NCI-H460 (cell line): Measurements from ENCODE around the gene ERVV-1. TPM values are rescaled to one million over a fixed set of nuclear protein-coding genes. Genes with fewer than 3 reads are reported as not detected.
"Not testable (repeated sequence)": the region's sequence is repeated elsewhere in the genome, so short reads cannot be mapped to it uniquely, and the experiment has no call there.

Experiments
- DNase-seq: peaks from one replicate; pipeline ENCODE4 v3.0.0-alpha.2; 2016; ENCODE audit warnings: low read depth; ENCODE audit errors: extremely low read depth
- polyA plus RNA-seq: library from polyadenylated mRNA; depleted of rRNA; stranded (reverse); fragments of >200 nt; gene quantifications from 2 replicates; pipeline ENCODE4 v1.2.3, GENCODE V29; 2014; cell fraction: nucleus; rRNA removed
- total RNA-seq: library from RNA; depleted of rRNA; stranded (reverse); fragments of >200 nt; shearing (Covaris generic); gene quantifications from 2 replicates; pipeline ENCODE4 v1.2.3, GENCODE V29; 2014; rRNA removed

The ERVV-1 gene
- not detected in 2 replicates for total RNA-seq
- not detected in 2 replicates for polyA plus RNA-seq

GRCh38 chr19:53013621-53014020 is at the start of gene ERVV-1:
Gene ERVV-1, plus strand, starts transcription at chr19:53013921. Its CDS starts 170 bp downstream, at chr19:53014091.
- DNase-seq: no peak

GRCh38 chr19:52967772-52968171 is 45.9 kb upstream of the ERVV-1 start:
- no peak for DNase-seq

- no peak for DNase-seq
Observed at GRCh38 chr19:52981329-52981728, 32.4 kb upstream of the ERVV-1 start.

GRCh38 chr19:52983167-52983566 is 30.6 kb upstream of the ERVV-1 start:
- not testable (repeated sequence) for DNase-seq

- DNase-seq: no peak
Observed at GRCh38 chr19:52987221-52987620, 26.5 kb upstream of the ERVV-1 start.

- DNase-seq: no peak
Observed at GRCh38 chr19:52988506-52988905, 25.2 kb upstream of the ERVV-1 start.

GRCh38 chr19:52990759-52991418 is 22.8 kb upstream of the ERVV-1 start:
- no peak for DNase-seq

GRCh38 chr19:52991484-52991883 is 22.2 kb upstream of the ERVV-1 start:
- DNase-seq: peak; percentile 8

GRCh38 chr19:52992109-52993004 is 21.4 kb upstream of the ERVV-1 start:
- DNase-seq: no peak

GRCh38 chr19:52993342-52994178 is 20.2 kb upstream of the ERVV-1 start:
- no peak for DNase-seq

GRCh38 chr19:52995711-52996110 is 18.0 kb upstream of the ERVV-1 start:
- DNase-seq: no peak

GRCh38 chr19:52997975-52998374 is 15.7 kb upstream of the ERVV-1 start:
- DNase-seq: no peak

- DNase-seq: no peak
Observed at GRCh38 chr19:53002479-53002878, 11.2 kb upstream of the ERVV-1 start.

GRCh38 chr19:53004242-53004641 is 9.5 kb upstream of the ERVV-1 start:
- no peak for DNase-seq

- no peak for DNase-seq
Observed at GRCh38 chr19:53007200-53007599, 6.5 kb upstream of the ERVV-1 start.

- DNase-seq: no peak
Observed at GRCh38 chr19:53007606-53008005, 6.1 kb upstream of the ERVV-1 start.

GRCh38 chr19:53008061-53008778 is 5.5 kb upstream of the ERVV-1 start:
- DNase-seq: no peak

- DNase-seq: no peak
Observed at GRCh38 chr19:53010494-53010893, 3.2 kb upstream of the ERVV-1 start.

GRCh38 chr19:53012006-53012405 is 1.7 kb upstream of the ERVV-1 start:
- DNase-seq: no peak

GRCh38 chr19:53015159-53015558 is 1.4 kb downstream of the ERVV-1 start:
- no peak for DNase-seq
